GM21825 (cell line): Measurements from ENCODE around the gene BICC1.
"Not testable (repeated sequence)": the region's sequence is repeated elsewhere in the genome, so short reads cannot be mapped to it uniquely, and the experiment has no call there.

Experiments
- ATAC-seq: cut with Tn5 transposase; IDR thresholded peaks from one replicate; pipeline ENCODE4 v1.9.1; 2021; ENCODE audit warnings: mild to moderate bottlenecking, moderate library complexity; ENCODE audit not compliant: unreplicated experiment

BICC1 gene

GRCh38 chr10:58597211-58597610 is 84.5 kb downstream of the BICC1 start:
- not testable (repeated sequence) for ATAC-seq

- no peak for ATAC-seq
Observed at GRCh38 chr10:58599927-58600553, 87.4 kb downstream of the BICC1 start.

GRCh38 chr10:58608351-58608750 is 95.7 kb downstream of the BICC1 start:
- no peak for ATAC-seq

GRCh38 chr10:58608826-58609531 is 96.3 kb downstream of the BICC1 start:
- ATAC-seq = no peak

- no peak for ATAC-seq
Observed at GRCh38 chr10:58609532-58610150, 97.0 kb downstream of the BICC1 start.

- ATAC-seq = no peak
Observed at GRCh38 chr10:58615237-58615935, 102.7 kb downstream of the BICC1 start.

- no peak for ATAC-seq
Observed at GRCh38 chr10:58618158-58618676, 105.5 kb downstream of the BICC1 start.

GRCh38 chr10:58621379-58622077 is 108.9 kb downstream of the BICC1 start:
- ATAC-seq = no peak

- ATAC-seq = no peak
Observed at GRCh38 chr10:58622246-58622645, 109.6 kb downstream of the BICC1 start.

GRCh38 chr10:58625070-58625469 is 112.4 kb downstream of the BICC1 start:
- ATAC-seq = no peak

- ATAC-seq = no peak
Observed at GRCh38 chr10:58627392-58627791, 114.7 kb downstream of the BICC1 start.

- no peak for ATAC-seq
Observed at GRCh38 chr10:58631715-58632114, 119.0 kb downstream of the BICC1 start.

GRCh38 chr10:58632216-58632615 is 119.5 kb downstream of the BICC1 start:
- no peak for ATAC-seq

- no peak for ATAC-seq
Observed at GRCh38 chr10:58637352-58637751, 124.7 kb downstream of the BICC1 start.

- no peak for ATAC-seq
Observed at GRCh38 chr10:58638388-58638787, 125.7 kb downstream of the BICC1 start.

GRCh38 chr10:58641095-58641531 is 128.4 kb downstream of the BICC1 start:
- no peak for ATAC-seq

- ATAC-seq = no peak
Observed at GRCh38 chr10:58641708-58642107, 129.0 kb downstream of the BICC1 start.

GRCh38 chr10:58642283-58642682 is 129.6 kb downstream of the BICC1 start:
- no peak for ATAC-seq

GRCh38 chr10:58642916-58643428 is 130.3 kb downstream of the BICC1 start:
- ATAC-seq = no peak

- ATAC-seq = no peak
Observed at GRCh38 chr10:58644311-58644710, 131.6 kb downstream of the BICC1 start.
